Panc1 (cell line): Measurements from ENCODE around the gene ZNF366. TPM values are rescaled to one million over a fixed set of nuclear protein-coding genes. Genes with fewer than 3 reads are reported as not detected.

Source experiments
- ATAC-seq: fragments of 200-7000 bp; cut with Tn5 transposase; 2 replicates; pipeline ENCODE4 v1.9.1; 2020; ENCODE audit warnings: mild to moderate bottlenecking, moderate library complexity
- BruUV-seq: library from RNA; stranded (reverse); fragments of 400-500 nt; replicated peaks from 2 replicates; lab custom pipeline; 2021; lab: Mats Ljungman, UMichigan
- CTCF ChIA-PET: fragments of 300-600 bp; sonication (Branson Sonifier 250); formaldehyde crosslinking; loops from one replicate; lab custom pipeline; 2022; ENCODE audit warnings: antibody characterized with exemption; lab: Charles Lee
- POLR2A ChIA-PET: fragments of 300-600 bp; sonication (Branson Sonifier 250); formaldehyde crosslinking; loops from one replicate; lab custom pipeline; 2022; ENCODE audit warnings: antibody characterized with exemption; lab: Charles Lee
- DNase-seq: peaks from one replicate; pipeline ENCODE4 v3.0.0-alpha.2; 2010; ENCODE audit warnings: low read depth, low spot score
- H3K27ac ChIP-seq: 2 replicates; pipeline ENCODE4 v1.5.1; 2011; ENCODE audit warnings: mild to moderate bottlenecking, low read length, inconsistent platforms
- H3K27me3 ChIP-seq: fragments of 200-500 bp; sonication (Bioruptor generic); 2 replicates; pipeline ENCODE4 v1.6.0; 2014; ENCODE audit warnings: low read length, inconsistent platforms; ENCODE audit not compliant: control insufficient read depth, insufficient read depth
- H3K36me3 ChIP-seq: fragments of 200-500 bp; sonication (Bioruptor generic); 2 replicates; pipeline ENCODE4 v1.5.1; 2014; ENCODE audit warnings: inconsistent platforms, mild to moderate bottlenecking, low read length, moderate library complexity; ENCODE audit not compliant: control insufficient read depth, insufficient read depth
- H3K4me1 ChIP-seq: 2 replicates; pipeline ENCODE4 v1.5.1; 2011; ENCODE audit warnings: inconsistent platforms, mild to moderate bottlenecking, low read length, moderate library complexity; ENCODE audit not compliant: control insufficient read depth, insufficient read depth
- H3K4me3 ChIP-seq, 2 experiments: 2 replicates each; pipeline ENCODE4 v1.5.1; 2011 to 2012; ENCODE audit warnings: low read depth in 2 of 2, low read length in 2 of 2, mild to moderate bottlenecking in 2 of 2, inconsistent platforms in 1 of 2, moderate library complexity in 1 of 2
- H3K9me3 ChIP-seq: fragments of 200-500 bp; sonication (Bioruptor generic); 2 replicates; pipeline ENCODE4 v1.5.1; 2014; ENCODE audit warnings: low read depth, mild to moderate bottlenecking, inconsistent platforms, low read length, moderate library complexity; ENCODE audit not compliant: control insufficient read depth, insufficient read depth
- CTCF ChIP-seq: fragments of 450-650 bp; IDR thresholded peaks from 2 replicates; pipeline ENCODE4 v1.5.1; 2017; ENCODE audit warnings: mild to moderate bottlenecking
- POLR2AphosphoS5 ChIP-seq: IDR thresholded peaks from 2 replicates; pipeline ENCODE4 v1.6.1; 2012; ENCODE audit warnings: mild to moderate bottlenecking, low read depth, low read length, moderate library complexity
- REST ChIP-seq, 2 experiments: IDR thresholded peaks; 2 replicates each; pipeline ENCODE4 v1.6.1; 2011 to 2012; ENCODE audit warnings: low read depth in 2 of 2, control low read depth in 1 of 2, low read length in 1 of 2, mild to moderate bottlenecking in 1 of 2, moderate library complexity in 1 of 2; ENCODE audit not compliant: insufficient read depth in 1 of 2
- SIN3A ChIP-seq: IDR thresholded peaks from 2 replicates; pipeline ENCODE4 v1.6.1; 2012; ENCODE audit warnings: low read depth, mild to moderate bottlenecking, low read length, moderate library complexity, borderline replicate concordance; ENCODE audit not compliant: insufficient read depth
- TCF7L2 ChIP-seq: IDR thresholded peaks from 2 replicates; pipeline ENCODE4 v1.6.1; 2011; ENCODE audit warnings: mild to moderate bottlenecking, low read depth, low read length, inconsistent platforms
- in situ Hi-C: cut with HindIII; loops from 2 replicates; pipeline ENCODE4 v1.10.0; 2016; ENCODE audit warnings: low sequenced_read_pairs, low pct_unique_long_range_greater_than_20kb
- intact Hi-C: fragments of 100-400 bp; cut with micrococcal nuclease; formaldehyde crosslinking; loops from one replicate; pipeline ENCODE4 v1.10.0; 2022; ENCODE audit not compliant: unreplicated experiment
- total RNA-seq: library from RNA; stranded (reverse); gene quantifications from one replicate; pipeline ENCODE4 v1.2.1, GENCODE V29; 2021; ENCODE audit not compliant: unreplicated experiment

ZNF366 gene
- total RNA-seq, 1 experiment from 2014 or later: not detected

- in situ Hi-C loops (no loop called here), intact Hi-C loops (no loop called here)
- H3K36me3 ChIP-seq: no peaks in the 10 kb centered on the region
- DNase-seq (no peak), ATAC-seq (no peak)
- ChIA-PET POLR2A (no interaction called here), CTCF (no interaction called here)
- H3K27ac ChIP-seq: no peak overlapping the region
- TF ChIP-seq REST (IDR thresholded peaks at IDR 0.05; ENCODE audit: insufficient read depth in 1 of 2, low read depth in 2 of 2, low read length in 1 of 2): no peak
- no peak overlapping the region for H3K4me3 ChIP-seq
- H3K4me1 ChIP-seq: no peaks in the 10 kb centered on the region
- no TSS peak for BruUV-seq
- H3K9me3 ChIP-seq: no peaks in the 10 kb centered on the region
- H3K27me3 ChIP-seq: no peaks in the 10 kb centered on the region
Observed at GRCh38 chr5:72464071-72464470, 43.1 kb downstream of the ZNF366 start.

GRCh38 chr5:72463449-72464052 lies 43.7 kb downstream of the ZNF366 start:
- no peaks in the 10 kb centered on the region for H3K4me1 ChIP-seq
- DNase-seq (no peak), ATAC-seq (no peak)
- H3K27ac ChIP-seq: no peak overlapping the region
- H3K9me3 ChIP-seq: no peaks in the 10 kb centered on the region
- BruUV-seq: no TSS peak
- intact Hi-C loops: no loop called here
- ChIA-PET CTCF (no interaction called here), POLR2A (no interaction called here)
- no peaks in the 10 kb centered on the region for H3K27me3 ChIP-seq
- TF ChIP-seq CTCF (no peak), POLR2AphosphoS5 (no peak), TCF7L2 (no peak), REST (IDR thresholded peaks at IDR 0.05; ENCODE audit: insufficient read depth in 1 of 2, low read depth in 2 of 2, low read length in 1 of 2) (no peak), SIN3A (no peak)
- no peak overlapping the region for H3K4me3 ChIP-seq
- in situ Hi-C loops: no loop called here
- no peaks in the 10 kb centered on the region for H3K36me3 ChIP-seq
